ENCODE results near the gene RGS6.

RGS6 gene

DNA sequence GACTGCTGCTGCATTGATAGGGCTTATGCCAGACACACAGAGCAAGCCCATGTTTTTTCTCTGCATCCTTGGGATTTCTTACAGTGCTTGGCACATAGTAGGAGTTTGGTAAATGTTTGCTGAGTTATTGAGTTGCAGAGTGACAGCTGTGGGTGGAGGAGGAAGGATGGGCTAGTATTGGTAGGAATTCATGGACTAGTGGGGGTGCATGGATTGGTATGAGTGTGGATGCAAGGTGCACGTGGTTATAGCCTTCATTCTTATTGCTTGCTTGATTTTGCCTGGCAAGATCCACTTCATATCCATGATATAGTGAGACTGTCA, 11.4 kb downstream of the RGS6 start:
- no peak for DNase-seq (ENCODE audit: low read depth in 2 of 2, low spot score in 1 of 2)

DNA sequence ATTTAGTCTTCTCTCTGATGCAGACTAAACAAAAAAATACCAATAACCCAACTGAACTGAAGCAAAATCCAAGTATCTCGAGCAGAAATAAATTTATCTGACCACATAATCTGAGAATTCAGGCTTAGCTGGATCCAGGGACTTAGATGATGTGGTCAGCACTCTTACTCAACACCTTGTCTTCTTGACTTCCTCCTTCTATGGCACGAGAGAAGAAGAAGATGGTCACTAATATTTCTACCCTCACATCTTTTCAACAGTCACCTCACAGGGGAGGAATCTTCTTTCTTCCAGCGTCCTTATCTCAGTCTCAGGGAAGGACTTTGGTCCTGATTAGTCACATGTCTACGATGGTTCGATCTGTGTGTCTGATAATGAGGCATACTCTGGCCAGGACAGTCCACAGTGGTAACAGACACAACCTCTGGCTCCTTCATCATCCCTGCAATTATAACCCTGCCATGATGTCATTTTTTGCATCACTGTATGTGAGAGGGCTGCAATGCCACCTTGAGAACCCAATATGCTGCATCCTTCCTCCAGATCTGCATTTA, 15.8 kb downstream of the RGS6 start:
- DNase-seq (ENCODE audit: low read depth in 2 of 2, low spot score in 1 of 2) = no peak

GRCh38 chr14:71952381-71953363, 20.4 kb downstream of the RGS6 start:
- DNase-seq (ENCODE audit: low read depth in 2 of 2, low spot score in 1 of 2) = no peak

GRCh38 chr14:71956920-71957563, 24.8 kb downstream of the RGS6 start:
- DNase-seq (ENCODE audit: low read depth in 2 of 2, low spot score in 1 of 2) = no peak

- DNase-seq (ENCODE audit: low read depth in 2 of 2, low spot score in 1 of 2) = no peak
These were observed 26.8 kb downstream of the RGS6 start for GRCh38 chr14:71959055-71959454.

- no peak for DNase-seq (ENCODE audit: low read depth in 2 of 2, low spot score in 1 of 2)
These were observed 28.5 kb downstream of the RGS6 start for GRCh38 chr14:71960494-71961353.

- DNase-seq (ENCODE audit: low read depth in 2 of 2, low spot score in 1 of 2) = no peak
These were observed 29.7 kb downstream of the RGS6 start for GRCh38 chr14:71961972-71962371.

- DNase-seq (ENCODE audit: low read depth in 2 of 2, low spot score in 1 of 2) = no peak
These were observed 32.5 kb downstream of the RGS6 start for GRCh38 chr14:71964716-71965115.

DNA sequence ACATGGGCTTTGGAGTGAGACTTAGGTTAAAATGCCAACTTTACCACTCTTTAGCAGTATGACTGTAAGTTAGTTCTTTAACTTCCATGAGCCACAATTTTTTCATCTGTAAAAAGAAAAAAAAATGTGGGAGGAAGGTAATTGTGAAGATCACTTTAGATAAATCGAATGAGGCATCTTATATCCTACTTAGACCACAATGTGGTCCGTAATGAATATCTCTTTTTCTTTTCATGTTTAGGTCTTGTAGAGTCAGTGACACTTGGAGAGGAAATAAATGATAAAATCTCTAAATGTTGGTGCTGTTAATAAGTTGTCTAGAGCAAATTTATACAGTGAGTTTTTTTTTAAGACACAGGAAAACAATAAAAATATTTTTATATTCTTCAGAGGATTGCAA, 34.3 kb downstream of the RGS6 start:
- no peak for DNase-seq (ENCODE audit: low read depth in 2 of 2, low spot score in 1 of 2)

DNA sequence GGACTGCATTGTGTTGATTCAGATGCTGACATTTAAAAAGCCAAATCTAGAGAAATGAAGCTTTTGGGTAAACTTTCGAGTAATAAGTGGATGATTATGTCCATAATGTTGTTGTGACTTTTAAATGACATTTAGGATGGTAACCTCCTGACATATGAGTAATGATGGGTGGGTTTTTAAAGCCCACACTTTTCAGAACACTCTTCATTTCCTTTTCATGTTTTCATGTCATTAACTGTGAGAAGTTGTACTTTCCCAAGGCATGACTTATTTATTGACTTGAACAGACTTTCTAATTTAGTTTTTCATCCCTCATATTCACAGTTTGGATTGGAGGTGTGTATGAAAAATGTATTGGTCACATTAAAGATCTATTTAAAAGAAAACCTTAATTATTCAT, 35.5 kb downstream of the RGS6 start:
- no peak for DNase-seq (ENCODE audit: low read depth in 2 of 2, low spot score in 1 of 2)

DNA sequence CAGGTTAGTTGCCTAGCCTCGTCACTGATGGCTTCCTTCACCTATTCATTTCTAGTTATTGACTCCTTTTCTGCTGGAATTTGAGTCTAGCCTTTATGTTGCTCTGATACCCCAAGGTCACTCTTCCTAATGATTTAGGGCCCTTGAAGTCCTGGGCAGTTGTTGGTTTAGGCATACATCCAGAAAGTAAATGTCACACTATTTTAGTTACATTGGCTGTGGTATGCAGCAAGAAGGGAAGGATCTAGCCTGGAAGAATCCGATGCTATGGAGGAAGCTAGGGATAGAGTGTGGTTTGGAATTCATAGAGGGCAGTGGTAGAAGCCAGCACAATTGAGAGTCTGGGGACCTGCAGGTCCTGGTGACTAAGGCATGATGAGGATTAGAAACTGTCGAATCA, 38.0 kb downstream of the RGS6 start:
- no peak for DNase-seq (ENCODE audit: low read depth in 2 of 2, low spot score in 1 of 2)

GRCh38 chr14:71985538-71986189, 53.4 kb downstream of the RGS6 start:
- no peak for DNase-seq (ENCODE audit: low read depth in 2 of 2, low spot score in 1 of 2)

DNA sequence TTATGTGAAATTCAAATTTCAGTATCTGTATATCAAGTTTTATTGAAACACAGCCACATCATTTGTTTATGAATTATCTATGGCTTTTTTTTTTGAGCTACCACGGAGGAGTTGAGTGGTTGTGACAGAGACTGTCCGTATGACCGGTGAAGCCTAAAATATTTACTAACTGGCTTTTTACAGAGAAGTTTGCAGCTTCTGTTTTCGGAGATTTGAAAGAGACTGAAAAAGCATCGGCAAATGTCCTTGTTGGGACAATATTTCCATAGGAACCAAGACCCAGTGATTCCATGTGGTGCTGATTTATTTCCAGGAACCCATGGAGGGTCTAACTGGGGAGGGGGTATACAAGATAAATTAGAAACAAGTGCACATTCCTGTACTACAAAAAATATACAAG, 56.2 kb downstream of the RGS6 start:
- DNase-seq (ENCODE audit: low read depth in 2 of 2, low spot score in 1 of 2) = no peak

DNA sequence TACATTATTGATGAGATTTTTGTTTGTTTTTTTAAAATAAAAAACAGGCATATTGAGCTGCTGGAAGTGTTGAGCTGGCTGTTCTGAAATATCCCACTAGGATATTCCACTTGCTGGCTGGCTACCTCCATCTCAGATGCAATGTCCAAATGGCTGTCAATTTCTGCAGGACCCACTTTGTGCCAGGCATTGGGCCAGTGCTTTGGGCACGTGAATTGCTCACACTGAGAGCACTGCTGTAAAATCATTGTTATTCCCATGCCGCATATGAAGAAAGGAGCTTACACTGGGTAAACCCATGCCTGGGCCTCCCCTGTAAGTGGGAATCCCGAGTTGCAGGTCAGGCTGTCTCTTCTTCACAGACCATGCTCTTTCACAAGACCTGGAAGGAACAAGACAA, 56.7 kb downstream of the RGS6 start:
- DNase-seq (ENCODE audit: low read depth in 2 of 2, low spot score in 1 of 2) = no peak

- DNase-seq (ENCODE audit: low read depth in 2 of 2, low spot score in 1 of 2) = no peak
These were observed 62.2 kb downstream of the RGS6 start for GRCh38 chr14:71994416-71994815.

DNA sequence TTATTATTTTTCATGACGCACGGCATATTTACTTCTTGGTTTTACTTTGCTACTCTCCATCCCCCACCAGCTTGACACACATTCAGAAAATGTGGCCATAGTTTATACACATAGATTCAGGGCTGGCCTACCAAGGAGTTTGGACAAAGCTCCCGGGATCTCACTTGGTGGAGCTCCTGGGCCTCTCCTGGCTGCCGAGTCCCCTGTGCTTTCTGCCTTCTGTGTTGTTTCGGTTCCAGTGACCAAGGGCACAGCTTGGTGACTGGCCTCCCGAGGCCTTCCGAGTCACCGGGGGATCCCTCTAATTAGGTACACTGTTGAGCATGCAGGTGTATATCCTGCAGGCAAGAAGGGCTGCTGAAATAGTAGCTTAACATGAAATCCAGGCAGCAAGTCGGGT, 63.5 kb downstream of the RGS6 start:
- no peak for DNase-seq (ENCODE audit: low read depth in 2 of 2, low spot score in 1 of 2)

- DNase-seq (ENCODE audit: low read depth in 2 of 2, low spot score in 1 of 2) = no peak
These were observed 64.4 kb downstream of the RGS6 start for GRCh38 chr14:71996610-71997009.

DNA sequence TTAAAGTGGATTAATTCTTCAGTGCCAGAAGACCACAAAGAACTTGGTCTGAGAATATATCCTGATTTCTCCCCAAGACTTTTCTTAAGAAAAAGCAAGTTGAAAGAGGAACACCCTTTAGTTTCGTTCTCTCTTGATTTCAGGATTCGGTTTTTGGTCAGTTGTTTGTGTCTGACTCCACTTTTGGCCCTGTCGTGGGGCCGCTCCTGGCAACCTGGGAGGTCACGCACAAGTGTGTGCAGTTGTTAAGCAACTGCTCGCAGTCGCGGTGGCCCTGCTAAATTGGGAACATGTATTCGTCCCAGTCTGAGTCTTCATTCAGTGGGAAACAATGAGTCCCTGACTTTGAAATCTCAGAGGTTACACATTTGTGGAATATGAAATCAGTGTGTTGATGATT, 68.7 kb downstream of the RGS6 start:
- no peak for DNase-seq (ENCODE audit: low read depth in 2 of 2, low spot score in 1 of 2)

DNA sequence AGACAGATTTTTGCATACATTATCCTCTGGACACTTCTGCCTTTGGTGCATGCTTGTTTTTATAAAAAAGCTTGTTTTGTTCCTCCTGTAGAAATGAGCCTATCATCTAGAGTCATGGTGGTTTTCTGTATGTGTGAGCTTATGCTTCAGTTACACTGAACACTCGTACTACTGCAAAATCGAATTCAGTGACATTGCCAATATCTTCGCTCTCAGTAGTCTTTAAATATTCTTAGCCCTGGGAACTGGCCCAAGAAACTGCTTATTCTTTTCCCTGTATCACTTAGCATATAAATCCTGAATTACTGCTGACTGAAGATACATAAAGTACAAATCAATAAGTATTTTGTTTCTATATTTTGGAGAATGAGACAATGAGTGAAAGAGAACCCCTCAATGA, 70.5 kb downstream of the RGS6 start:
- DNase-seq (ENCODE audit: low read depth in 2 of 2, low spot score in 1 of 2) = no peak

DNA sequence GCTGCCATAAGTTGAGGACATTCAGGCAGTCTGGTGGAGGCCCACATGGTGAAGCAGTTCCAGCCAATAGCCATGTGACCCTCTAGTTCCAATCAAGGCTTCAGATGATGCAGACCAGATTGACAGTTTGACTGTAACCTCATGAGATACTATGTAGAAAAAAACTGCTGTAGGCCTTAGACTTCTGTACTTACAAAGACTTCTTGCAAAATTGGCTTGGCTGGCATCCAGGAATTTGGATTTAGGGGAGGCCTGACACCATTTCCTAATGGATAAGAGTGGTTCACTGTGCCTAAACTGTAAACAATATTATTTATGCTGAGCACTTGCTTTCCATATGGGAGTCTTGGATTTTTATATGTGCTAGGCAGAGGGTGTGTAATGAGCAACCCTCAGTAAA, 76.4 kb downstream of the RGS6 start:
- DNase-seq (ENCODE audit: low read depth in 2 of 2, low spot score in 1 of 2) = no peak

- DNase-seq (ENCODE audit: low read depth in 2 of 2, low spot score in 1 of 2) = no peak
These were observed 78.2 kb downstream of the RGS6 start for GRCh38 chr14:72010474-72010873.
